Transverse colon (tissue), 4 donors: Measurements from ENCODE around the gene ARMC3. TPM values are rescaled to one million over a fixed set of nuclear protein-coding genes. Genes with fewer than 3 reads are reported as not detected.

Experiments used
- DNase-seq: peaks from one replicate; pipeline ENCODE4 v3.0.0-alpha.2; 2019
- H3K27ac ChIP-seq, 4 donors: fragments of 200-600 bp; sonication (generic); 2 replicates each; pipeline ENCODE4 v1.5.1; 2016 to 2018; ENCODE audit warnings: inconsistent platforms in 4 of 4
- H3K27me3 ChIP-seq: fragments of 200-600 bp; sonication (generic); 2 replicates; pipeline ENCODE4 v1.5.1; 2017; ENCODE audit warnings: inconsistent platforms
- H3K36me3 ChIP-seq, 4 donors: fragments of 200-600 bp; sonication (generic); 2 replicates each; pipeline ENCODE4 v1.5.1; 2017 to 2019; ENCODE audit warnings: inconsistent platforms in 4 of 4
- H3K4me1 ChIP-seq, 4 donors: fragments of 200-600 bp; sonication (generic); 2 replicates each; pipeline ENCODE4 v1.5.1; 2017 to 2020; ENCODE audit warnings: inconsistent platforms in 4 of 4
- H3K4me3 ChIP-seq, 4 donors: fragments of 200-600 bp; sonication (generic); 1 replicate in 1 of 4; 2 replicates in 3 of 4; pipeline versions ENCODE4 v1.5.1 to v1.6.1; 2017 to 2019; ENCODE audit warnings: inconsistent platforms in 4 of 4
- H3K9me3 ChIP-seq, 2 donors: fragments of 200-600 bp; sonication (generic); 2 replicates each; pipeline ENCODE4 v1.5.1; 2017 to 2019; ENCODE audit warnings: inconsistent platforms in 2 of 2
- EP300 ChIP-seq: sonication (generic); formaldehyde crosslinking; IDR thresholded peaks from one replicate; pipeline ENCODE4 v1.6.1; 2017; ENCODE audit warnings: antibody characterized with exemption, low read depth
- POLR2A ChIP-seq: fragments of 450-650 bp; IDR thresholded peaks from one replicate; pipeline ENCODE4 v1.6.1; 2016; ENCODE audit warnings: antibody characterized with exemption, mild to moderate bottlenecking, moderate library complexity
- POLR2AphosphoS5 ChIP-seq, 3 donors: sonication (generic); formaldehyde crosslinking; IDR thresholded peaks; one replicate each; pipeline ENCODE4 v1.6.1; 2016; ENCODE audit warnings: antibody characterized with exemption in 3 of 3
- WGBS, 2 donors: methylation state at CpG; one replicate each; pipeline ENCODE4 v1.1.5; 2018; ENCODE audit warnings: low coverage in 1 of 2; 5-methylcytosine and 5-hydroxymethylcytosine counted together
- in situ Hi-C, 4 donors: fragments of 200-750 bp; cut with MboI; loops; one replicate each; pipeline versions ENCODE4 v1.15.0 to v1.15.1; 2017; ENCODE audit warnings: low sequenced_read_pairs in 3 of 4, low pct_ligation_motif_present in 1 of 4, low pct_unique_long_range_greater_than_20kb in 1 of 4
- intact Hi-C: fragments of 100-400 bp; cut with DNase I; formaldehyde crosslinking; loops from one replicate; pipeline ENCODE4 v1.15.1; 2023; ENCODE audit warnings: low total_unique reads
- total RNA-seq, 4 donors: library from RNA; depleted of rRNA; stranded (reverse); fragments of >200 nt; gene quantifications; one replicate each; pipeline ENCODE4 v1.1.0, GENCODE V29; 2016
- TF ChIP-seq, protein P1 (sequence below), 5 experiments: fragments of 200-600 bp in 3 of 5; fragments of 450-650 bp in 2 of 5; sonication (generic) in 3 of 5; IDR thresholded peaks; 1 replicate in 2 of 5; 2 replicates in 3 of 5; pipeline ENCODE4 v1.5.1; 2016 to 2017; ENCODE audit warnings: antibody characterized with exemption in 5 of 5, inconsistent platforms in 3 of 5, mild to moderate bottlenecking in 2 of 5, moderate library complexity in 1 of 5

Gene ARMC3
- total RNA-seq, 4 donors from 2014 or later: not detected

DNA sequence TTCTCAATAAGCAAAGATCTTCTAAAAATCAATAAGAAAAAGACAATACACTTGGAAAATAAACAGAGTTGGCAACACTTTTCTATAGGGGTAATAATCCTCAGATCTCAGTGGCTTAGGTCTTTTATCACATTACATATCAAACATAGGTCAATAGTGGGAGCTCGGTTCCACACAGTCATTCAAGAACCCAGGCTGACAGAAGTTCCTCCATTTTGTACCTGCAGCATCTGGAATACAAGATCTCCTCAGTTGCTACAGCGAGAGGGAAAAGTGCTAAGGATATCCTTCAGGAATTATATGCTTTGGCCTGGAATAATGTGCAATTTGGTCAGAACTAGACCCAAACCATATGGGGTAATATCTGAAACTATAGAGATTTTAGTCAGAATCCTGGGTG, 112.1 kb downstream of the ARMC3 start:
- intact Hi-C loops: no loop called here

DNA sequence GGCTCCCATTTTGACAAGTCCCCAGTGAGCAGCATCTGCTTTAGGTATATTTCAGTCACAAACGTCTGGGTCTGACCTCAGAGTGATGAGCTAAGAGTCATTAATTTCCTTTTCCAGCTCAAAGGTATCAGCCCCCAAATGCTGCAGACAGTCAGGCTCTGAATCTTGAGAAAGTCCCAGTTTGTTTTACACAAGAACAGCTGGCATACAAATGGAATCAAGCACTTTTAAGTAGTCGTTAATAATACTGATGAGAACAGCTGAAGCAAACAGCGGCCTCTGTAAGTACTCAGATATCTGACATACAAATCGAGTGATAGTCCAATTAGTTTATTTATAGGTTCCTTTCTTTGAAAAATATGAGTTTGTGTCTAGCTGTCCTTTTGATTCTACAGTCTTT, 118.2 kb downstream of the ARMC3 start:
- Histone ChIP-seq H3K4me3 (no peak overlapping the region), H3K9me3 (no peaks in the 10 kb centered on the region), H3K36me3 (no peaks in the 10 kb centered on the region), H3K27me3 (no peaks in the 10 kb centered on the region), H3K27ac (no peak overlapping the region), H3K4me1 (peaks cover 0 to 7% (median 2%) of the 10 kb centered on the region in 4 donors)
- WGBS, 2 donors: 56 to 68% methylated on average over 3 to 4 of the region's 4 CpGs
- DNase-seq: no peak
- TF ChIP-seq, protein P1, sequence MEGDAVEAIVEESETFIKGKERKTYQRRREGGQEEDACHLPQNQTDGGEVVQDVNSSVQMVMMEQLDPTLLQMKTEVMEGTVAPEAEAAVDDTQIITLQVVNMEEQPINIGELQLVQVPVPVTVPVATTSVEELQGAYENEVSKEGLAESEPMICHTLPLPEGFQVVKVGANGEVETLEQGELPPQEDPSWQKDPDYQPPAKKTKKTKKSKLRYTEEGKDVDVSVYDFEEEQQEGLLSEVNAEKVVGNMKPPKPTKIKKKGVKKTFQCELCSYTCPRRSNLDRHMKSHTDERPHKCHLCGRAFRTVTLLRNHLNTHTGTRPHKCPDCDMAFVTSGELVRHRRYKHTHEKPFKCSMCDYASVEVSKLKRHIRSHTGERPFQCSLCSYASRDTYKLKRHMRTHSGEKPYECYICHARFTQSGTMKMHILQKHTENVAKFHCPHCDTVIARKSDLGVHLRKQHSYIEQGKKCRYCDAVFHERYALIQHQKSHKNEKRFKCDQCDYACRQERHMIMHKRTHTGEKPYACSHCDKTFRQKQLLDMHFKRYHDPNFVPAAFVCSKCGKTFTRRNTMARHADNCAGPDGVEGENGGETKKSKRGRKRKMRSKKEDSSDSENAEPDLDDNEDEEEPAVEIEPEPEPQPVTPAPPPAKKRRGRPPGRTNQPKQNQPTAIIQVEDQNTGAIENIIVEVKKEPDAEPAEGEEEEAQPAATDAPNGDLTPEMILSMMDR (IDR thresholded peaks at IDR 0.05): no peak
- TF ChIP-seq POLR2A (no peak), EP300 (no peak), POLR2AphosphoS5 (IDR thresholded peaks at IDR 0.05) (no peak)
- in situ Hi-C loops (no loop called here), intact Hi-C loops (no loop called here)

More for the DNA sequence above, 112.1 kb downstream of the ARMC3 start:
- Histone ChIP-seq H3K27me3 (no peaks in the 10 kb centered on the region), H3K36me3 (no peaks in the 10 kb centered on the region), H3K4me3 (no peak overlapping the region), H3K9me3 (no peaks in the 10 kb centered on the region), H3K4me1 (no peaks in the 10 kb centered on the region), H3K27ac (no peak overlapping the region)
- in situ Hi-C loops: no loop called here
- 86 to 100% methylated on average over 1 to 2 of the region's 2 CpGs for WGBS, 2 donors
- TF ChIP-seq POLR2A (no peak), POLR2AphosphoS5 (IDR thresholded peaks at IDR 0.05) (no peak), EP300 (no peak)
- TF ChIP-seq, protein P1 (IDR thresholded peaks at IDR 0.05): no peak
- no peak for DNase-seq

- TF ChIP-seq, protein P1 (IDR thresholded peaks at IDR 0.05): no peak
- TF ChIP-seq POLR2AphosphoS5 (IDR thresholded peaks at IDR 0.05) (no peak), POLR2A (no peak), EP300 (no peak)
- intact Hi-C loops (no loop called here), in situ Hi-C loops (no loop called here)
- peaks cover 0 to 7% (median 2%) of the 10 kb centered on the region in 4 donors for H3K4me1 ChIP-seq
- no peaks in the 10 kb centered on the region for H3K36me3 ChIP-seq
- no peaks in the 10 kb centered on the region for H3K9me3 ChIP-seq
- no peaks in the 10 kb centered on the region for H3K27me3 ChIP-seq
- H3K4me3 ChIP-seq: no peak overlapping the region
- no peak for DNase-seq
- no peak overlapping the region for H3K27ac ChIP-seq
- WGBS, 2 donors: 51 to 62% methylated on average over 7 to 9 of the region's 9 CpGs
These were observed 119.6 kb downstream of the ARMC3 start for GRCh38 chr10:23047201-23048050.

DNA sequence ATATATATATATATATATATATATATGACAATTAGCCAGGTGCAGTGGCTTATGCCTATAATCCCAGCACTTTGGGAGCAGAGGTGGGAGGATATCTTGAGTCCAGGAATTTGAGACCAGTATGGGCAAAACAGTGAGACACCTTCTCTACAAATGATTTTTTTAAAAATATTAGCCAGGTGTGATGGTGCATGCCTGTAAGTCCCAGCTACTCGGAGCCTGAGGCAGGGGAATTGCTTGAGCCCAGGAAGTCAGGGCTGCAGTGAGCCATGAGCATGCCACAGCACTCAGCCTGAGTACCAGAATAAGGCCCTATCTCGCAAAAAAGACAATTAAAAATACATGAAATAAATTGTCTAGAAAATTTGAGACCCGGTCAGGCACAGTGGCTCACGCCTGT, 120.3 kb downstream of the ARMC3 start:
- TF ChIP-seq, protein P1 (IDR thresholded peaks at IDR 0.05): no peak
- Histone ChIP-seq H3K9me3 (no peaks in the 10 kb centered on the region), H3K4me1 (peaks cover 0 to 7% (median 2%) of the 10 kb centered on the region in 4 donors), H3K27me3 (no peaks in the 10 kb centered on the region), H3K4me3 (no peak overlapping the region), H3K27ac (no peak overlapping the region), H3K36me3 (no peaks in the 10 kb centered on the region)
- in situ Hi-C loops: no loop called here
- 95 to 100% methylated on average over 1 to 4 of the region's 4 CpGs for WGBS, 2 donors
- intact Hi-C loops: no loop called here
- DNase-seq: no peak
